DMS114 treated with DMSO at 0.1 percent for 48 hours (cell line): Measurements from ENCODE around the gene TAOK3.
"Not testable (repeated sequence)": the region's sequence is repeated elsewhere in the genome, so short reads cannot be mapped to it uniquely, and the experiment has no call there.

Experiments
- DNase-seq: peaks from one replicate; lab custom pipeline; 2025; ENCODE audit not compliant: unreplicated experiment; lab: John Stamatoyannopoulos, UW

Gene TAOK3

GRCh38 chr12:118374126-118374725 lies 1.5 kb upstream of the TAOK3 start:
- no peak for DNase-seq

DNA sequence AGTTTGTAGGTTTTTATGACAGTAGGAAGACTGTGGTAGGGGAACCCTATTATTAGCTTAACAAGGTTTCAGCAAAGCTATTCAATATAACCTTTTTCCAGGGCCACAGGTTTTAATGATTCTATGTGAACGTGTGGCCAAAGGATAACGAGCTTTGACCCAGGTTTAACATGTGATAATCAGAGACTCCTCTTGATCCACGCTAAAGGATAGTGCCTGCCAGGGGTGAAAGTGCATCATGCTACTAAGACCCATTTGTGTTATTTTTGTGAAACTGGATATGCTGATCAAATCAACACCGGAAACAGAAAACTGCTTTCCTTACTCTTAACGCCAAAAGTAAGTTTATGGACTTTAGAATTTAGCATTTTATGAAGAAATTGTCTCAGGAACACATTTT lies 909 bp upstream of the TAOK3 start:
- DNase-seq: no peak

GRCh38 chr12:118371321-118372282 lies 1.1 kb downstream of the TAOK3 start:
- no peak for DNase-seq

GRCh38 chr12:118370601-118371000 lies 2.1 kb downstream of the TAOK3 start:
- no peak for DNase-seq

- DNase-seq: no peak
Measured at GRCh38 chr12:118368821-118369220, 3.9 kb downstream of the TAOK3 start.

DNA sequence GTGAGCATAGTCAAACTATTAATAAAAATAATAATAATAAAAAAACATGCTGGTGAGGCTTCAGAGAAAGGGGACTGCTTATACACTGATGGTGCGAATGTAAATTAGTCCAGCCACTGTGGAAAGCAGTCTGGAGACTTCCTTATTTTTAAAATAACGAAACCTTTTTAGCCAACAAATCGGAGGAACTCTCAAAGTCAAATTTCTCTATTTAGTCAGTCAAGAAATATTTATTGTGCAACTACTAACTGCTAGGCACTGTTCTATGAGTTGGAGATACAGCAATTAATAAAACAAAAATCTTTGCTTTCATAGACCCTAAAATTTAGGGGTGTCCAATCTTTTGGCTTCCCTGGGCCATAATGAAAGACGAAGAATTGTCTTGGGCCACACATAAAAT lies 10.8 kb downstream of the TAOK3 start:
- no peak for DNase-seq

- no peak for DNase-seq
Measured at GRCh38 chr12:118361092-118361404, 11.7 kb downstream of the TAOK3 start.

GRCh38 chr12:118359541-118359915 lies 13.2 kb downstream of the TAOK3 start:
- no peak for DNase-seq

DNA sequence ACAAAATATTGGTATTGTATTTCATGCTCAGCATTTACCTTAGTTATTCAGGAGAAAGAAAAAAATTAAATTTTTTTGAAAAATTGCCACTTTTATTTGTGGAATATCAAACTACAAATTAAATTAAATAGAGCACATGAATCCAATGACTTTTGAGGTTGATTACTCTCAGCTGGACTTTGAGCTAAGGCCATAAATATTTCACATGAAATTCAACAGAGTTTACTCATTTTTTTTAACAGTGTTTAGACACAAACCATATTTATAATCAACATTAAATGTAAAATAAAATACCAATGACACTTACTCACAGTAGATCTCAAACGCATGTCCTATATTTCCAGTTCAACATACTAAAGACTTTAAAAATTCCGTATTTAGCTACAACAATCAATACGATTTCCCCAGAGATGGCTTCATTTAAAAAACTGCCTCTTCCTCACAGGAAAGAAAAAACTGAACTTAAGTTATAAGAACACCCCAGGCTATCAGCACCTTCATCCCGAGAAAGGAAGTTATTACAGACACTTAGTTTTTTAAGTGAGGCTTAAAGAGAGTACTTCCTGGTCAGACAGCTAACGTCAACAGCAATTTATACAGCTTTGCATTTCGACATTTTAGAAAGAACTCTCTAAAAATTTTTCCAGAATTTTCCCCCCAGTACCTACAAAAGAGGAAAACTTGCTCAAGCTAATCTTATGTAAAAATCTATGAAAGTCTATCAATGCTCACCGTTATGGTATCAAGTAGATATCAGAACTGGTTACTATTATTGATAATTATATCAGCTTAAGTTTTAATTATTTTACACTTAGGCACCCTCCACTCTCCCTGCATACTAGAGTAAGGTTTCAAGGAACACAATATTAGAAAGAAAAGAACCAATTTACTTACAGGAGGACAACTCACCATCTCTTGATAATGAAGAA lies 13.8 kb downstream of the TAOK3 start:
- DNase-seq: no peak

DNA sequence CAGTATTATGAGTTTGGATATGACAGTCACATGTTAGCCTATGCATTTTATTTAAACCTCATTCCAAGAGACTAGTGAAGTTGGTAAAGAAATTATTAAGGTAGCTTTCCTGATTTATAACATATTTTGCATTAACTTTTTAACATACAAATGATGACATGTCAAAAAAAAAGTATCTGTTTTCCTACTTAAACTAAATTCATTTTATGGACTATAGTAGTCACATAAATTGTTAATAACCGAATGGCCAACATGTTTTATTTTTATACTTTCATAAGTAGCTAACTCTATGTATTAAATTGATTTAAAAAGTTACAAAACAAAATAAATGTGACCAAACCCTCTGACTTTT lies 14.7 kb downstream of the TAOK3 start:
- DNase-seq: no peak

DNA sequence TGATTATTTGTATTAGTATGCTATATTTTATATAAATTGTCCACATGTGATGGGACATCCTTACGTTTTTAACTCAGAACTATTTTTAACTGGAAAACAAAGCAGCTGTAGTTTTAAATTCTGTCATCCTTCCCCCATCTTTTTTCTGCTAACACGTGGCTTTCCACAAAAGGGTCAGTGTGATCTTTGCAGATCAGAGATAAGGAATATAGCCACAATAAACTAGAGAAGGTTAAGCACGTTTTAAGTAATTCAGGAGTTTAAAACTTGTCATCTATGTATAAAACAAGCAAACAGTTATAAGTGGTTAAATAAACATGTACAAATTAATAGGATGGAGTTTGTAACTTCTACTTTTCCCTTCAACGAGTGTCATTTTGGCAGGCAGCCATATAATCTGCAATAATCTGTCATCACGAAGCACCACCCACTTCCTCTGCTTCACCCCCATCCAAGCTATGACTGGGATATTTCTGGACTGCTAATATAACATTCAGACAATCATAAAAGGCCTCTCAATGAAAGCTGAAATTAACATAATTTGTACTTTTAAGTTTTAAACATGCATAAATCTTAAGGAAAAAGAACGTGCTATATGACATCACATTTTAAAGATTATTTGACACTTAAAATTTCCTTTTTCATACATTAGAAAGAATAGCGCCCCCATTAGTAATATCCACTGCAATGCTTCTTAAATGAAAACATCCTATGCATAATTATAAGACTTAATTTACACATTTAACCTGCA lies 15.3 kb downstream of the TAOK3 start:
- DNase-seq: no peak

DNA sequence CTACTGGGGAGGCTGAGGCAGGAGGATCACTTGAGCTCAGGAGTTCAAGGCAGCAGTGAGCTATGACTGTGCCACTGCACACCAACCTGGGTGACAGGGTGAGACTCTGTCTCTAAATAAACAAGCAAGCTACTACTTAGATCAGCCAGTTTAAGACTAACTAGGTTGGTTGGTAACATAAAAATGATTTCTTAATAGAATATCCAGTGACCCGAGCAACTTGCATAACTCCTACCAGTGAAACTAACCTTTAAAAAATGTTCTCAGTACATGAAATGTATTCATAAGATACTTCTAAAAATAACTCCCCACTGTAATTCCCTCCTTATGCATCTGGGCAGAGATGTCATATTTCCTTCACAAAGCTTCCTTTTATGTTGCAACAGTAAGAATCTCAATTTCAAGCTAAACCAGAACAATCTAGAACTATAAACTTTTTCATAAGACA lies 15.9 kb downstream of the TAOK3 start:
- DNase-seq: no peak

DNA sequence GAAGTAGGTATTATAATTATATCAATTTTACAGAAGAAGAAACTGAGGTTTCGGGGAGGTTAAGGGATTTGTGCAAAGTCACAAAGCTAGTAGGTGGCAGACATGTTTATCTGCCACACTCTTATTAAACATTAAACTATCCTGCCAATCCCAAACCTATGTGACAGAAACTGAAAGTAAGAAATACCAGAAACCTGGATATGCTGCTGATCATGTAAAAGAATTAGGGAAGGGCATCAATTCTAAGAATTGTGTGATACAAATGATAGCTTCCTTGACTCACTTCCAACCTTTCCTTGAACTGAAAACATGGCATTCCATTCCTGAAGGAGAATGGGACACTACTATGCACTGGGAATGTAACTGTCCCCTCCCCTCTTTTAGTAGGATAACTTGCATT lies 16.9 kb downstream of the TAOK3 start:
- DNase-seq: no peak

DNA sequence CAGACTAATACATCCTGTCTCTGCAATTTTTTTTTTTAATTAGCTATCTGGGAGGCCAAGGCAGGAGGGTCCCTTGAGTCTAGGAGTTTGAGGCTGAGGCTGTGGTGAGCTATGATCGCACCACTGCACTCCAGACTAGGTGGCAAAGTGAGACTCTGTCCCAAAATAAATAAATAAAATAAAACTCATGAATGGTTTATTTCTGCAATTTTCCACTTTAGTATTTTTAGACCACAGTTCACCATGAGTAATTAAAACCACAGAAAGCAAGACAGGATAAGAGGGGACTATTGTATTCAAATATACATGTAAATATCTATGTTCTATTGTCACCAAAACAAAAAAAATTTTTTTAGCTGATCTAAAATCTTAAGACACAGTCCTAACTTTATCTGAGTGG lies 17.8 kb downstream of the TAOK3 start:
- DNase-seq: no peak

- DNase-seq: not testable (repeated sequence)
Measured at GRCh38 chr12:118354503-118354902, 18.2 kb downstream of the TAOK3 start.

GRCh38 chr12:118353721-118354120 lies 19.0 kb downstream of the TAOK3 start:
- DNase-seq: no peak

GRCh38 chr12:118350908-118351559 lies 21.7 kb downstream of the TAOK3 start:
- DNase-seq: no peak

DNA sequence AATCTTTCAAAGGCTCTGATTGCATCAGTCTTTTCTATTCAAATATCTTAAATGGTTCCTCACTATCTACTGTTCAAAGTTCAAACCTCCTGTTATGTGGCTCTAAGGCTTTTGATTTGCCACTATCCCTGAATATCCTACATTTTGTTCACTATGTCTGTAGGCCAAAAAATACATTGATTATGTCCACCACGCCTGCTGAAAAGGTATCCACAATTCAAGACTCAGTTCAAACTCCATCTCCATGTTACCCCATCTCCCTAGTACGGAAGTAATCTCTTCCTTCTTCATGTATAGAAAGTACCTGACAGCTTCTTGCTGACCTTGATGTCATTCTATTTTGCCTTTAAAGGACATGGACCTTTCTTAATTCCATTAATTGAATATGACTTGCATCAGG lies 24.8 kb downstream of the TAOK3 start:
- DNase-seq: no peak

- DNase-seq: no peak
Measured at GRCh38 chr12:118346895-118347294, 25.8 kb downstream of the TAOK3 start.

DNA sequence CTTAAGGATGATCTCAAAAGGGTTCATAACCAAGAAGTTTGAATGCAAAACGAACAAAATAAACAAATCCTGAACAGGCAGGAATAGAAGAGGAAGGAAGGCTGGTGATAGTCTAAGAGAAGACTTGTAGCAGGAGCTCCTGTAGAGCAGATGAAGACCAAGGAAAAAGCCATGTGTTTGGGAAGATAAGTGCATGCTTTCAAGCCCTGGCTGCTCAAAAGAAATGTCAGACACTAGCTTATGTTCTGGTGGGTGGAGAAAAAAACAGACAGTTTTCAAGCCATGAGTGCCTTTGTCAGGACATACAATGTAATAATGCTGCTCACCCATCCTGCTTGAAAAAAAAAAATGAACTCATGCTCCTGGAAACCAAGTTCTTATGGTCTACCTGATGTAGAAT lies 27.4 kb downstream of the TAOK3 start:
- DNase-seq: no peak
